Uterus (tissue), 2 donors: ENCODE results near the gene TMA7B.

ENCODE experiments used
- POLR2A ChIP-seq, 2 donors: fragments of 450-650 bp; IDR thresholded peaks; one replicate each; pipeline ENCODE4 v1.6.1; 2016; ENCODE audit warnings: antibody characterized with exemption in 2 of 2, mild to moderate bottlenecking in 1 of 2, moderate library complexity in 1 of 2
- TF ChIP-seq, protein P1 (sequence below), 4 experiments: fragments of 200-600 bp in 2 of 4; fragments of 450-650 bp in 2 of 4; sonication (generic) in 2 of 4; IDR thresholded peaks; one replicate each; pipeline ENCODE4 v1.5.1; 2016 to 2019; ENCODE audit warnings: antibody characterized with exemption in 4 of 4, mild to moderate bottlenecking in 2 of 4, moderate library complexity in 1 of 4

DNA sequence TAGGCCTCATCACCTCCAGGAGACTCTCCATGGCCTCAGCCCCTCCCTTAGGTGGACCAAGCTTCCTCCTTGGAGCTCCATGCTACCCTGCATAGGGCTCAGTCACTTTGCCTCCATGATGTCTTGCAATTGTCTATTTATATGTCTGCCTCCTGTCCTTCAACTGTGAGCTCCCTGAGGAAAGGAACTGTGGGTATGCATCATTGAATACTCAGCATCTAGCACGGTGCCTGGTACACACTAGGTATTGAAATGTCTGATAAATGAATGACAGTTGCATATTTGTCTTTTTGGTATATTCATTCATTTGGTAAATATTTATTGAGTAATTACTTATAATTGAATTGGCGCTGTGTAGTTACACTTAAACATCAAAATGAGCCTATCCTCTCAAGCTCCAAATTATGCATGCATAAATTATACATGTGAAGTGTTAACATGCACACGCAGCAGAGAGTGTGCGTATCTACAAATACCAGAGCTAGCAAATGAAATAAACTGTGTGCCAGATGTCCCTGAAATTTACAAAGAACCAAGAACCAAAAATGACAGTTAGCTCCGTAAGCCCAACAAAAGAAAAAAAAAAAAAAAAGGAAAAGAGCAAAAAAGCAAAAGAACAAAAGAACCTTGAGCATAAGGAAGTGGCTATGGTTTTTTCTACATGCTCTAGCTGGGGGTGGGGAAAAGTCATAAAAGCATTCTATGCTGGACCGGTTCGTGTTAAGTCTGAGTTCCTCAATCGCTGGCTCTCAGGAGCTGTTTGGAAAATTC lies 34.1 kb upstream of the TMA7B start:
- no peak for TF ChIP-seq POLR2A (IDR thresholded peaks at IDR 0.05)
- TF ChIP-seq, protein P1, sequence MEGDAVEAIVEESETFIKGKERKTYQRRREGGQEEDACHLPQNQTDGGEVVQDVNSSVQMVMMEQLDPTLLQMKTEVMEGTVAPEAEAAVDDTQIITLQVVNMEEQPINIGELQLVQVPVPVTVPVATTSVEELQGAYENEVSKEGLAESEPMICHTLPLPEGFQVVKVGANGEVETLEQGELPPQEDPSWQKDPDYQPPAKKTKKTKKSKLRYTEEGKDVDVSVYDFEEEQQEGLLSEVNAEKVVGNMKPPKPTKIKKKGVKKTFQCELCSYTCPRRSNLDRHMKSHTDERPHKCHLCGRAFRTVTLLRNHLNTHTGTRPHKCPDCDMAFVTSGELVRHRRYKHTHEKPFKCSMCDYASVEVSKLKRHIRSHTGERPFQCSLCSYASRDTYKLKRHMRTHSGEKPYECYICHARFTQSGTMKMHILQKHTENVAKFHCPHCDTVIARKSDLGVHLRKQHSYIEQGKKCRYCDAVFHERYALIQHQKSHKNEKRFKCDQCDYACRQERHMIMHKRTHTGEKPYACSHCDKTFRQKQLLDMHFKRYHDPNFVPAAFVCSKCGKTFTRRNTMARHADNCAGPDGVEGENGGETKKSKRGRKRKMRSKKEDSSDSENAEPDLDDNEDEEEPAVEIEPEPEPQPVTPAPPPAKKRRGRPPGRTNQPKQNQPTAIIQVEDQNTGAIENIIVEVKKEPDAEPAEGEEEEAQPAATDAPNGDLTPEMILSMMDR (IDR thresholded peaks at IDR 0.05), result no peak
